CD4-positive, CD25-positive, alpha-beta regulatory T cell (primary cell): ENCODE results near the gene PSMB7. TPM values are rescaled to one million over a fixed set of nuclear protein-coding genes. Genes with fewer than 3 reads are reported as not detected.

Experiments
- ATAC-seq, 2 donors: fragments of 150-1000 bp; cut with Tn5 transposase; one replicate each; pipeline ENCODE4 v1.10.0; 2021; ENCODE audit warnings: low read depth in 2 of 2, moderate number of reproducible peaks in 2 of 2, moderate library complexity in 1 of 2
- DNase-seq, 3 donors: peaks; one replicate each; pipeline versions ENCODE4 v3.0.0 to v3.0.0-alpha.2; 2012 to 2022; ENCODE audit warnings: mixed read lengths in 1 of 3
- H3K27ac ChIP-seq: one replicate; pipeline ENCODE4 v1.7.0; 2013; ENCODE audit warnings: mild to moderate bottlenecking, low read length; ENCODE audit not compliant: insufficient read depth, poor library complexity, severe bottlenecking
- H3K27me3 ChIP-seq: one replicate; pipeline ENCODE4 v1.7.0; 2013; ENCODE audit warnings: low read length; ENCODE audit not compliant: control insufficient read depth, insufficient read depth
- H3K36me3 ChIP-seq: one replicate; pipeline ENCODE4 v1.7.0; 2013; ENCODE audit warnings: mild to moderate bottlenecking, low read length, moderate library complexity; ENCODE audit not compliant: control insufficient read depth, insufficient read depth
- H3K4me1 ChIP-seq: 2 replicates; pipeline ENCODE4 v1.7.0; 2013; ENCODE audit warnings: mild to moderate bottlenecking, low read length; ENCODE audit not compliant: insufficient read depth, control insufficient read depth, poor library complexity, severe bottlenecking
- H3K4me3 ChIP-seq: one replicate; pipeline ENCODE4 v1.7.0; 2013; ENCODE audit warnings: low read depth, mild to moderate bottlenecking, low read length, moderate library complexity
- H3K9me3 ChIP-seq, 2 experiments: 1 replicate in 1 of 2; 2 replicates in 1 of 2; pipeline ENCODE4 v1.7.0; 2013; ENCODE audit warnings: low read length in 2 of 2, mild to moderate bottlenecking in 1 of 2, moderate library complexity in 1 of 2; ENCODE audit not compliant: control insufficient read depth in 2 of 2
- H3K27ac Mint-ChIP-seq, 3 donors: one replicate each; pipeline ENCODE4 v1.8.0; 2020 to 2022; ENCODE audit warnings: mild to moderate bottlenecking in 3 of 3, mixed read lengths in 3 of 3, moderate library complexity in 2 of 3
- H3K27me3 Mint-ChIP-seq: one replicate; pipeline ENCODE4 v1.8.0; 2022; ENCODE audit warnings: mild to moderate bottlenecking, mixed read lengths
- H3K36me3 Mint-ChIP-seq: one replicate; pipeline ENCODE4 v1.8.0; 2020; ENCODE audit warnings: mixed read lengths
- H3K4me1 Mint-ChIP-seq, 4 donors: one replicate each; pipeline ENCODE4 v1.8.0; 2020 to 2022; ENCODE audit warnings: mixed read lengths in 4 of 4, mild to moderate bottlenecking in 1 of 4
- H3K4me3 Mint-ChIP-seq, 4 donors: one replicate each; pipeline ENCODE4 v1.8.0; 2020 to 2022; ENCODE audit warnings: mild to moderate bottlenecking in 4 of 4, mixed read lengths in 4 of 4, moderate library complexity in 3 of 4
- H3K9me3 Mint-ChIP-seq, 7 donors: one replicate each; pipeline ENCODE4 v1.8.0; 2020 to 2022; ENCODE audit warnings: mixed read lengths in 7 of 7, mild to moderate bottlenecking in 3 of 7, moderate library complexity in 2 of 7
- polyA plus RNA-seq, 4 donors: library from polyadenylated mRNA; unstranded; fragments of 300-500 nt; fragmentation: Illumina TruSeq; gene quantifications; one replicate each; pipeline ENCODE4 v1.2.3, GENCODE V29; 2021
- total RNA-seq: library from RNA; stranded (reverse); gene quantifications from one replicate; pipeline ENCODE4 v1.2.3, GENCODE V29; 2022

Gene PSMB7
- total and polyA plus RNA-seq, 5 donors from 2014 or later = 84.2 to 225 (median 186) TPM

GRCh38 chr9:124440786-124441185, 25.5 kb upstream of the PSMB7 start:
- Mint-ChIP-seq H3K27ac (no peak overlapping the region), H3K9me3 (peaks cover 0 to 2% (median 0%) of the 10 kb centered on the region in 7 donors), H3K27me3 (peaks cover 18% of the 10 kb centered on the region)

GRCh38 chr9:124439686-124440243, 24.5 kb upstream of the PSMB7 start:
- no peak for DNase-seq
- H3K4me1 ChIP-seq = no peaks in the 10 kb centered on the region
- H3K36me3 ChIP-seq = no peaks in the 10 kb centered on the region
- Mint-ChIP-seq H3K27me3 (peaks cover 18% of the 10 kb centered on the region), H3K4me3 (no peak overlapping the region), H3K36me3 (no peaks in the 10 kb centered on the region), H3K9me3 (peaks cover 0 to 2% (median 0%) of the 10 kb centered on the region in 7 donors), H3K27ac (no peak overlapping the region), H3K4me1 (no peaks in the 10 kb centered on the region)
- no peak overlapping the region for H3K4me3 ChIP-seq
- H3K27ac ChIP-seq = no peak overlapping the region
- H3K27me3 ChIP-seq = no peaks in the 10 kb centered on the region
- ATAC-seq = no peak
- H3K9me3 ChIP-seq = no peaks in the 10 kb centered on the region

More at GRCh38 chr9:124440786-124441185, 25.5 kb upstream of the PSMB7 start:
- Mint-ChIP-seq H3K4me1 (no peaks in the 10 kb centered on the region), H3K36me3 (no peaks in the 10 kb centered on the region), H3K4me3 (no peak overlapping the region)
- Histone ChIP-seq H3K27ac (no peak overlapping the region), H3K4me1 (no peaks in the 10 kb centered on the region), H3K36me3 (no peaks in the 10 kb centered on the region), H3K27me3 (no peaks in the 10 kb centered on the region), H3K4me3 (no peak overlapping the region), H3K9me3 (no peaks in the 10 kb centered on the region)
- DNase-seq = no peak
- ATAC-seq = no peak

GRCh38 chr9:124439086-124439485, 23.8 kb upstream of the PSMB7 start:
- H3K27me3 ChIP-seq = no peaks in the 10 kb centered on the region
- Mint-ChIP-seq H3K4me3 (no peak overlapping the region), H3K36me3 (no peaks in the 10 kb centered on the region), H3K27ac (no peak overlapping the region), H3K27me3 (peaks cover 18% of the 10 kb centered on the region), H3K4me1 (no peaks in the 10 kb centered on the region), H3K9me3 (peaks cover 0 to 2% (median 0%) of the 10 kb centered on the region in 7 donors)
- no peak for DNase-seq
- H3K36me3 ChIP-seq = no peaks in the 10 kb centered on the region
- no peaks in the 10 kb centered on the region for H3K9me3 ChIP-seq
- H3K4me1 ChIP-seq = no peaks in the 10 kb centered on the region
- ATAC-seq = no peak
- H3K4me3 ChIP-seq = no peak overlapping the region
- no peak overlapping the region for H3K27ac ChIP-seq

- H3K27ac ChIP-seq = no peak overlapping the region
- H3K36me3 Mint-ChIP-seq = no peaks in the 10 kb centered on the region
- no peaks in the 10 kb centered on the region for H3K9me3 ChIP-seq
- peaks cover 17% of the 10 kb centered on the region for H3K27me3 Mint-ChIP-seq
- no peaks in the 10 kb centered on the region for H3K4me1 ChIP-seq
- H3K4me3 ChIP-seq = no peak overlapping the region
- H3K36me3 ChIP-seq = no peaks in the 10 kb centered on the region
- no peak for DNase-seq
- no peak for ATAC-seq
- H3K9me3 Mint-ChIP-seq = peaks cover 0 to 2% (median 0%) of the 10 kb centered on the region in 7 donors
- no peak overlapping the region for H3K4me3 Mint-ChIP-seq
- H3K27me3 ChIP-seq = no peaks in the 10 kb centered on the region
- no peaks in the 10 kb centered on the region for H3K4me1 Mint-ChIP-seq
- no peak overlapping the region for H3K27ac Mint-ChIP-seq
Observed at GRCh38 chr9:124438091-124438490, 22.8 kb upstream of the PSMB7 start.

- Histone ChIP-seq H3K27ac (no peak overlapping the region), H3K9me3 (no peaks in the 10 kb centered on the region), H3K4me3 (no peak overlapping the region), H3K4me1 (no peaks in the 10 kb centered on the region), H3K36me3 (no peaks in the 10 kb centered on the region), H3K27me3 (no peaks in the 10 kb centered on the region)
- H3K4me3 Mint-ChIP-seq = no peak overlapping the region
- DNase-seq = no peak
- peaks cover 0 to 2% (median 0%) of the 10 kb centered on the region in 7 donors for H3K9me3 Mint-ChIP-seq
- H3K4me1 Mint-ChIP-seq = no peaks in the 10 kb centered on the region
- H3K27ac Mint-ChIP-seq = no peak overlapping the region
- no peaks in the 10 kb centered on the region for H3K36me3 Mint-ChIP-seq
- H3K27me3 Mint-ChIP-seq = peaks cover 10% of the 10 kb centered on the region
- no peak for ATAC-seq
Observed at GRCh38 chr9:124437086-124437485, 21.8 kb upstream of the PSMB7 start.

- H3K27me3 Mint-ChIP-seq = peaks cover 5% of the 10 kb centered on the region
- Histone ChIP-seq H3K27ac (no peak overlapping the region), H3K4me3 (no peak overlapping the region), H3K4me1 (no peaks in the 10 kb centered on the region), H3K9me3 (no peaks in the 10 kb centered on the region), H3K36me3 (no peaks in the 10 kb centered on the region), H3K27me3 (no peaks in the 10 kb centered on the region)
- no peak for ATAC-seq
- H3K9me3 Mint-ChIP-seq = peaks cover 0 to 2% (median 0%) of the 10 kb centered on the region in 7 donors
- DNase-seq = no peak
- H3K4me3 Mint-ChIP-seq = no peak overlapping the region
- no peaks in the 10 kb centered on the region for H3K4me1 Mint-ChIP-seq
- H3K27ac Mint-ChIP-seq = no peak overlapping the region
- H3K36me3 Mint-ChIP-seq = no peaks in the 10 kb centered on the region
Observed at GRCh38 chr9:124436320-124436719, 21.1 kb upstream of the PSMB7 start.

- no peaks in the 10 kb centered on the region for H3K27me3 Mint-ChIP-seq
- ATAC-seq = no peak
- H3K27ac Mint-ChIP-seq = no peak overlapping the region
- no peaks in the 10 kb centered on the region for H3K4me1 ChIP-seq
- H3K36me3 ChIP-seq = no peaks in the 10 kb centered on the region
- H3K9me3 Mint-ChIP-seq = no peaks in the 10 kb centered on the region
- H3K27ac ChIP-seq = no peak overlapping the region
- H3K36me3 Mint-ChIP-seq = no peaks in the 10 kb centered on the region
- H3K4me1 Mint-ChIP-seq = no peaks in the 10 kb centered on the region
- H3K27me3 ChIP-seq = no peaks in the 10 kb centered on the region
- H3K4me3 ChIP-seq = no peak overlapping the region
- no peaks in the 10 kb centered on the region for H3K9me3 ChIP-seq
- no peak for DNase-seq
- no peak overlapping the region for H3K4me3 Mint-ChIP-seq
Observed at GRCh38 chr9:124429530-124429867, 14.3 kb upstream of the PSMB7 start.

- Mint-ChIP-seq H3K27me3 (no peaks in the 10 kb centered on the region), H3K27ac (no peak overlapping the region), H3K4me3 (no peak overlapping the region), H3K4me1 (no peaks in the 10 kb centered on the region), H3K9me3 (no peaks in the 10 kb centered on the region), H3K36me3 (no peaks in the 10 kb centered on the region)
- no peaks in the 10 kb centered on the region for H3K4me1 ChIP-seq
- ATAC-seq (no peak), DNase-seq (no peak)
- H3K9me3 ChIP-seq = no peaks in the 10 kb centered on the region
- no peaks in the 10 kb centered on the region for H3K27me3 ChIP-seq
- H3K27ac ChIP-seq = no peak overlapping the region
- no peak overlapping the region for H3K4me3 ChIP-seq
- H3K36me3 ChIP-seq = no peaks in the 10 kb centered on the region
Observed at GRCh38 chr9:124428751-124429529, 13.7 kb upstream of the PSMB7 start.
